PC-3 (cell line): ENCODE measurements around the gene SLFN13. TPM values are rescaled to one million over a fixed set of nuclear protein-coding genes. Genes with fewer than 3 reads are reported as not detected.

Source experiments
- ATAC-seq: fragments of 200-7000 bp; cut with Tn5 transposase; 2 replicates; pipeline ENCODE4 v1.9.1; 2020; ENCODE audit warnings: mild to moderate bottlenecking, moderate library complexity
- Bru-seq: library from RNA; stranded (reverse); fragments of 400-500 nt; gene quantifications from one replicate; lab custom pipeline; 2021; lab: Mats Ljungman, UMichigan
- BruChase-seq, 2 experiments: library from RNA; stranded (reverse); fragments of 400-500 nt; gene quantifications; one replicate each; lab custom pipeline; 2021; lab: Mats Ljungman, UMichigan
- BruUV-seq: library from RNA; stranded (reverse); fragments of 400-500 nt; replicated peaks from 2 replicates; lab custom pipeline; 2021; lab: Mats Ljungman, UMichigan
- CTCF ChIA-PET: fragments of 300-600 bp; sonication (Branson Sonifier 250); formaldehyde crosslinking; loops from one replicate; lab custom pipeline; 2022; ENCODE audit warnings: antibody characterized with exemption; lab: Charles Lee
- POLR2A ChIA-PET: fragments of 300-600 bp; sonication (Branson Sonifier 250); formaldehyde crosslinking; loops from one replicate; lab custom pipeline; 2022; ENCODE audit warnings: antibody characterized with exemption; ENCODE audit not compliant: unreplicated experiment; lab: Charles Lee
- DNase-seq: peaks from one replicate; pipeline ENCODE4 v3.0.0-alpha.2; 2015
- H2AFZ ChIP-seq: fragments of 300-600 bp; sonication (generic); 2 replicates; pipeline ENCODE4 v1.6.0; 2016; ENCODE audit warnings: antibody characterized with exemption, low read length
- H3F3A ChIP-seq: fragments of 300-600 bp; sonication (generic); one replicate; pipeline ENCODE4 v1.6.0; 2017; ENCODE audit warnings: antibody characterized with exemption, low read length, control low read depth, mild to moderate bottlenecking; ENCODE audit not compliant: unreplicated experiment
- H3K27ac ChIP-seq: fragments of 300-600 bp; sonication (generic); 2 replicates; pipeline ENCODE4 v1.5.1; 2016; ENCODE audit warnings: mild to moderate bottlenecking, low read length
- H3K27me3 ChIP-seq: fragments of 300-600 bp; sonication (generic); 2 replicates; pipeline ENCODE4 v1.6.1; 2016; ENCODE audit warnings: low read length, mixed read lengths
- H3K36me3 ChIP-seq: fragments of 300-600 bp; sonication (generic); 2 replicates; pipeline ENCODE4 v1.6.1; 2016; ENCODE audit warnings: low read depth, mixed run types, low read length, mixed read lengths
- H3K4me1 ChIP-seq: fragments of 300-600 bp; sonication (generic); 2 replicates; pipeline ENCODE4 v1.5.1; 2016; ENCODE audit warnings: low read length; ENCODE audit not compliant: insufficient read depth
- H3K4me2 ChIP-seq: fragments of 300-600 bp; sonication (generic); 2 replicates; pipeline ENCODE4 v1.6.0; 2016; ENCODE audit warnings: low read length
- H3K4me3 ChIP-seq: fragments of 300-600 bp; sonication (generic); 2 replicates; pipeline ENCODE4 v1.5.1; 2016; ENCODE audit warnings: mild to moderate bottlenecking, low read length, mixed read lengths
- H3K79me2 ChIP-seq: fragments of 300-600 bp; sonication (generic); 2 replicates; pipeline ENCODE4 v1.6.1; 2017; ENCODE audit warnings: low read length, mixed read lengths
- H3K9ac ChIP-seq: fragments of 300-600 bp; sonication (generic); 2 replicates; pipeline ENCODE4 v1.6.0; 2016; ENCODE audit warnings: mild to moderate bottlenecking, low read length
- H3K9me2 ChIP-seq: fragments of 300-600 bp; sonication (generic); replicated peaks from 2 replicates; pipeline ENCODE4 v1.6.1; 2016; ENCODE audit warnings: mixed run types, low read length, mixed read lengths
- H3K9me3 ChIP-seq: fragments of 300-600 bp; sonication (generic); 2 replicates; pipeline ENCODE4 v1.6.1; 2016; ENCODE audit warnings: low read length, mixed read lengths
- H4K20me1 ChIP-seq: fragments of 300-600 bp; sonication (generic); 2 replicates; pipeline ENCODE4 v1.6.1; 2016; ENCODE audit warnings: low read length, mixed read lengths
- CTCF ChIP-seq: fragments of 300-600 bp; sonication (generic); conservative IDR thresholded peaks from 2 replicates; pipeline ENCODE4 v1.5.1; 2017; ENCODE audit warnings: antibody characterized with exemption, low read depth, mild to moderate bottlenecking, low read length
- EZH2 ChIP-seq: fragments of 300-600 bp; sonication (generic); IDR thresholded peaks from one replicate; pipeline ENCODE4 v1.6.1; 2017; ENCODE audit warnings: antibody characterized with exemption, mild to moderate bottlenecking, low read length; ENCODE audit not compliant: unreplicated experiment
- EZH2phosphoT487 ChIP-seq: fragments of 300-600 bp; sonication (generic); IDR thresholded peaks from 2 replicates; pipeline ENCODE4 v1.6.1; 2018; ENCODE audit warnings: mild to moderate bottlenecking, antibody characterized with exemption, low read length, borderline replicate concordance
- intact Hi-C: fragments of 100-400 bp; cut with micrococcal nuclease; formaldehyde crosslinking; loops from 2 replicates; pipeline ENCODE4 v1.9.0; 2023
- long read RNA-seq: library from polyadenylated mRNA; unstranded; transcript quantifications from one replicate; pipeline ENCODE4 v2.0.0, GENCODE V29; 2021; ENCODE audit not compliant: unreplicated experiment
- total RNA-seq: library from RNA; depleted of rRNA; stranded (reverse); fragments of >200 nt; gene quantifications from 2 replicates; pipeline ENCODE4 v1.2.3, GENCODE V29; 2014; rRNA removed

SLFN13 gene
- total RNA-seq, result 4.6 and 8.2 TPM in 2 replicates
- percentile 47 among the genes with signal in this experiment for Bru-seq, nascent RNA
- percentile 54 among the genes with signal in this experiment for BruChase-seq, experiment 1, labeled RNA remaining after a 6-hour chase
- percentile 47 among the genes with signal in this experiment for BruChase-seq, experiment 2, labeled RNA remaining after a 2-hour chase
- long read RNA-seq, full-length matches to known transcripts, result 2 of 3 reads
- long read RNA-seq, partial matches to known transcripts, result 0 of 3 reads
- long read RNA-seq, other reads (novel, unspliced or antisense), result 1 of 3 reads

DNA sequence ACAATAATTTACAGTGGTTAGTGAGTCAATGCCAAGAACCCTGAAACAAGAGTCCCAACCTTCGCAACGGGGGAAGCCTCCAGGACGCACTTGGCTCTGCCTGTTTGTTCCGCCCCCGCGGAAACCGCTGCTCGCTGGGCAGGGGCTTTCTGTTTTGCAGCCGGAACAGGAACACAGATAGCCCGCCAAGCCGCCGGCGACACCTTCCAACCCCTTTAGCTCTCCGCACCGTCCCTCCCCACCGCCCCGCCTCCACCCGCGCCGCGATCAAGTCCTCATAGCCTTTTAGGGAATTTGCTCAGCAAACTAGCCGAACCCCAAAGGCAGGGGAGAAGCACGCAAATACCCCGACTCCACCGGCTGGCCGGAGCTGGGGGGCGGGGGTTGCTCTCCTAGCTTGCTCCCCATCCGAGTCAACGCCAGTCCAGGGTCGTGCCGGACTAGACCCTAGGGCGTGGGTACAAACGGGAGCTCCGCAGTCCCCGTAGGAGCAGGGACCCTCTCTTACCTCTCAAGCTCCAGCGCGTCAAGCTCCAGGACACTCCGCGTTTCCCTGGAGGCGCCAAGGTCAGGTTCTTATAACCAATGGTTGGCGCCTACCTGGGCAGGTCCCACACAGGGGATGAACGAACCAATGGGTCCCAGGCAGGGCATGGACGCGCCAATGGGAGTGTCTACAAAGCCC is at the start of gene SLFN13:
SLFN13 (minus strand) TSS at position 553 of the 685 bp plus-strand sequence. CDS start 3,086 bp downstream, outside the sequence.
- Histone ChIP-seq H3K4me2 (peak within 1 kb of the TSS; percentile 98), H3K36me3 (no peaks in the 10 kb centered on the region), H3K9me3 (no peaks in the 10 kb centered on the region), H3K9ac (peak within 1 kb of the TSS; percentile 74), H3K9me2 (no peaks in the 10 kb centered on the region), H4K20me1 (no peaks in the 10 kb centered on the region), H3F3A (no peaks in the 10 kb centered on the region), H3K4me3 (peak within 1 kb of the TSS; percentile 74), H3K27me3 (no peaks in the 10 kb centered on the region), H3K4me1 (0 out of 2 replicates have a peak, but pooled peaks cover 4% of the 10 kb centered on the region), H2AFZ (peak within 1 kb of the TSS; percentile 100), H3K27ac (peak within 1 kb of the TSS; percentile 36; the same call in 1 of the 2 replicates), H3K79me2 (peaks cover 5% of the 10 kb centered on the region; the same call in 1 of the 2 replicates)
- intact Hi-C loops, result loop anchor here (1.0 kb wide), 1 partner anchor 12 kb away; no protein-coding TSS in a partner anchor
- no TSS peak for BruUV-seq
- peak; percentile 90 for ATAC-seq
- CTCF ChIA-PET, result no interaction called here
- TF ChIP-seq EZH2, result no peak
- no peak for TF ChIP-seq EZH2phosphoT487
- DNase-seq, result peak; percentile 68
- POLR2A ChIA-PET, result no interaction called here

- Histone ChIP-seq H2AFZ (no peak overlapping the region), H3K36me3 (no peaks in the 10 kb centered on the region), H3K9ac (no peak overlapping the region), H3F3A (no peaks in the 10 kb centered on the region), H3K4me1 (no peaks in the 10 kb centered on the region), H3K27me3 (peaks cover 59% of the 10 kb centered on the region), H3K9me3 (no peaks in the 10 kb centered on the region), H3K27ac (no peak overlapping the region), H3K79me2 (no peaks in the 10 kb centered on the region), H3K9me2 (no peaks in the 10 kb centered on the region), H3K4me2 (no peak overlapping the region), H3K4me3 (no peak overlapping the region), H4K20me1 (no peaks in the 10 kb centered on the region)
- TF ChIP-seq EZH2phosphoT487 (no peak), EZH2 (no peak), CTCF (no peak)
- ChIA-PET POLR2A (no interaction called here), CTCF (no interaction called here)
- DNase-seq, result no peak
- BruUV-seq, result no TSS peak
- no peak for ATAC-seq
- intact Hi-C loops, result no loop called here
Measured at GRCh38 chr17:35496451-35497290, 48.1 kb upstream of the SLFN13 start.

- Histone ChIP-seq H3K79me2 (no peaks in the 10 kb centered on the region), H3K9ac (no peak overlapping the region), H3K4me3 (no peak overlapping the region), H3K4me1 (no peaks in the 10 kb centered on the region), H3K4me2 (no peak overlapping the region), H3K9me2 (no peaks in the 10 kb centered on the region), H3F3A (no peaks in the 10 kb centered on the region), H3K9me3 (no peaks in the 10 kb centered on the region), H4K20me1 (no peaks in the 10 kb centered on the region), H3K36me3 (no peaks in the 10 kb centered on the region), H3K27ac (no peak overlapping the region), H3K27me3 (peaks cover 86% of the 10 kb centered on the region), H2AFZ (no peak overlapping the region)
- ChIA-PET POLR2A (no interaction called here), CTCF (no interaction called here)
- no peak for TF ChIP-seq CTCF
- no peak for TF ChIP-seq EZH2phosphoT487
- TF ChIP-seq EZH2, result no peak
- no TSS peak for BruUV-seq
- intact Hi-C loops, result no loop called here
- DNase-seq (no peak), ATAC-seq (no peak)
Measured at GRCh38 chr17:35493040-35493439, 44.5 kb upstream of the SLFN13 start.
